GM12864 (cell line): ENCODE measurements around the gene VWC2L.

Source experiments
- DNase-seq: peaks from one replicate; pipeline ENCODE4 v3.0.0-alpha.2; 2011; ENCODE audit warnings: low read depth
- H3K4me3 ChIP-seq: 2 replicates; pipeline ENCODE4 v1.5.1; 2011; ENCODE audit warnings: mild to moderate bottlenecking, low read depth, low read length, control low read depth
- TF ChIP-seq, protein P1 (sequence below): IDR thresholded peaks from 2 replicates; pipeline ENCODE4 v1.5.1; 2011; ENCODE audit warnings: low read depth, mild to moderate bottlenecking, moderate library complexity, low read length, control low read depth, inconsistent platforms; ENCODE audit errors: missing control alignments

VWC2L gene

DNA sequence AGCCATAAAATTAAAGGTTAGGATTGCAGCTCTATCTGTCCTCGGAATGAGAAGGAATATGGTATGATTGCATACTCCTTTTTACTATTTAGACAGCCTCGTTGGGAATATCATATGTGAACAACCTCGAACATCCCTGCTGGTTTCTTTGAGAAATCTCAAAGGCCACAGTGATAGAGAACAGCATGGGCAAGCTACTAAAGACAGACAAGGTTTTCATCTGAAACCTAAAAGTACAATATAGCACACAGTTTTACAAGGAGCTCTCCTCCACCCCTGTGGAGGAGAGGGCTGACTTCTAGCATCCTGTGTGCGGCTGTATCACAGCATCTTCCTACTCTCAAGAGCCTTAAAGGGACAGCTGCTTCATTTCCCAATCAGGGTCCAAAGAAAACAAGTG is 104.3 kb downstream of the VWC2L start:
- H3K4me3 ChIP-seq: no peak overlapping the region
- no peak for DNase-seq
- TF ChIP-seq, protein P1, sequence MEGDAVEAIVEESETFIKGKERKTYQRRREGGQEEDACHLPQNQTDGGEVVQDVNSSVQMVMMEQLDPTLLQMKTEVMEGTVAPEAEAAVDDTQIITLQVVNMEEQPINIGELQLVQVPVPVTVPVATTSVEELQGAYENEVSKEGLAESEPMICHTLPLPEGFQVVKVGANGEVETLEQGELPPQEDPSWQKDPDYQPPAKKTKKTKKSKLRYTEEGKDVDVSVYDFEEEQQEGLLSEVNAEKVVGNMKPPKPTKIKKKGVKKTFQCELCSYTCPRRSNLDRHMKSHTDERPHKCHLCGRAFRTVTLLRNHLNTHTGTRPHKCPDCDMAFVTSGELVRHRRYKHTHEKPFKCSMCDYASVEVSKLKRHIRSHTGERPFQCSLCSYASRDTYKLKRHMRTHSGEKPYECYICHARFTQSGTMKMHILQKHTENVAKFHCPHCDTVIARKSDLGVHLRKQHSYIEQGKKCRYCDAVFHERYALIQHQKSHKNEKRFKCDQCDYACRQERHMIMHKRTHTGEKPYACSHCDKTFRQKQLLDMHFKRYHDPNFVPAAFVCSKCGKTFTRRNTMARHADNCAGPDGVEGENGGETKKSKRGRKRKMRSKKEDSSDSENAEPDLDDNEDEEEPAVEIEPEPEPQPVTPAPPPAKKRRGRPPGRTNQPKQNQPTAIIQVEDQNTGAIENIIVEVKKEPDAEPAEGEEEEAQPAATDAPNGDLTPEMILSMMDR: no peak

DNA sequence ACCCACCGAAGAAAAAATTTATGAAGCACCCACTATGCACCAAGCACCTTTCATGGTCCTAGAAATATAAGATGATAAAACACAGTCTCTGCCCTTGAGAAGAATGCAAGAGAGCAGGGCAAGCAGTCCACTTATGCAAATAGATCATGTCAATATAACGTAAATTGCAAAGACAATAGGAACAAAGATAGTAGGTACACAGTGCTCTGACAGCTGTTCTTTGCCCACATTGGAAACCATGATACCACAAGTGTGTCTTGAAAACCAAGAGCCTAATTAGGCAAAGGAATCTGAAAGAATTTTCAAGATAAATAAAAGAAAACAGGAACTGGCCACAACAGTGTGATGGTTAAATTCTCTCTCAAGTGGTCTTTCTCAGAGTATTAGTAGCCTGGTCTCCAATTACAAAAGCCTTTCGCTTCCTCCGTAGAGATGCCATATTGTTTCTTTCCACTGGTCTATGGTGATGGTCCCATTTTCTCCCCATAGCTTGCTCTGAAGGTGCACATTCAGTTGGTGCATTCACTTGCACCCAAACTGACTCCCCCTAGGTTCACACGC is 108.5 kb downstream of the VWC2L start:
- TF ChIP-seq, protein P1: no peak

DNA sequence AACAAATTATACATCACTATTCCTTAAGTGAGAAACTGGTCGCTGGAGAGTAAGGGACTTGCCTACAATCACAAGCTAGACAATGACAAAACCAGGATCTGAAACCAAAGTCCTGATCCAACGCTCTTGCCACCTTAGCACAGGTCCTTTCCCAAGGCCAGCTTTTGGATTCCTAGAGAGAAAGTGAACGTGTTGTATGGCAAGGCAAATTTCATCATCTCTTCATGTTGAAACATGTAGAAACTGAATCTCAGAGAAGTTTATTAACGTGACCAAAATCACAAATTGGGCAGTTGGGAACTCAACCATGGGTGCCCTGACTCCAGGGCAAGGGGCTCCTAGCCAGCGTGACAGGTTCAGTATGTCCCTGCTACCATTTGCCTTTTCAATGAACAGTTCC is 118.2 kb downstream of the VWC2L start:
- H3K4me3 ChIP-seq: no peak overlapping the region
- TF ChIP-seq, protein P1: no peak
- no peak for DNase-seq

More for the DNA sequence above, 108.5 kb downstream of the VWC2L start:
- DNase-seq: no peak
- no peak overlapping the region for H3K4me3 ChIP-seq

DNA sequence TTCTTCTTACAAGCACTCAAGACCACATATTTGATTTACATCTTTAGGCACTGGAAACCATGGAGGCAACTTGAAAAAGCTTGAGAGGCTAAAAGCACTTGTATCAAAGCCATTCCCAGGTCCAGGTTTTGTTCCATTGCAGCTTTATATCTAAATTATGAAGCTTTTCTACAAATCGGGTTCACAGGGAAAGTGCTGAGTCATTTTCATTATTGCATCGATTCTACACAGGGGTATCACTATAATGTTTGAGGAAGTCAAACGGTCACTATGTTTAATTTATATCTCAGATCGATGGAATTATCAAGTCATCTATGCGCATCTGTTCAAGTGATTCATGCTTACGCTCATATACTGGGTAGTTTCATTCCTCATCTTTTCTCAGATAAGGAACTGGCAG is 118.7 kb downstream of the VWC2L start:
- no peak overlapping the region for H3K4me3 ChIP-seq
- TF ChIP-seq, protein P1: no peak
- DNase-seq: no peak

DNA sequence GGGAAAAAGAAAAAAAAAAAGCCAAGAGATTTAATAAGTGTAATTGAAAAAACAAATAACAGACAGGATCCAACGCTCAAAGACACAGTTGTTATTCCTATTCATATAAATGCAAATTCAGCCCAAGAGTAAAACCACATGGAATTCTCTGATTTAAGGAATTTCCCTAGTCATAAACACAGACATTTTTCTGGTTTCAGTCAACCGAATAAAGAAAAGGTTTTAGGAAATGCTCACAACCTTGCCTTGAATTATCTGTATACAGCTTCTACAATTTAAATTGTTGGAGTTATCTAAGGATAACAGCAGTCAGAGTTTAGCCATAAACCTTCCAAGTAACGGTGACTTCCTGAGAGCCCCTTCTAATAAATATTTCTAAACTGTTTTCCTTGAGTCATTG is 122.7 kb downstream of the VWC2L start:
- H3K4me3 ChIP-seq: no peak overlapping the region
- TF ChIP-seq, protein P1: no peak
- DNase-seq: no peak

DNA sequence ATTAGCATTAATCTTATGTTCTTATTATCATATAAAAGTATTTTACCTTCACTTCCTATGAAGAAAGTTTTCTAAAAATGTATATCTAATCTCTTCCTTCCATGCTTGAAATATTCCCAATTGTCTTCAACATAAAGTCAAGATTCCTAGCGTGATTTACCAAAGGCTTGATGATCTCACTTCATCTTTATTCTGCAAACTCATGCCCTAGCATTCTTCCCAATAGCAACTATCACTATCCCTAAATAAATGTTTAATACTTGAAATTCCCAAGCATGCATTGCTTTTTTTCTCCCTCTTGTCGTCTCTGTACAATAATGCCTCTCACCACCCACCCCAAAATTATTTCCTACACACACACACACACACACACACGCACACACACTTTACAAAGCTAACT is 125.8 kb downstream of the VWC2L start:
- DNase-seq: no peak
- H3K4me3 ChIP-seq: no peak overlapping the region
- TF ChIP-seq, protein P1: no peak

DNA sequence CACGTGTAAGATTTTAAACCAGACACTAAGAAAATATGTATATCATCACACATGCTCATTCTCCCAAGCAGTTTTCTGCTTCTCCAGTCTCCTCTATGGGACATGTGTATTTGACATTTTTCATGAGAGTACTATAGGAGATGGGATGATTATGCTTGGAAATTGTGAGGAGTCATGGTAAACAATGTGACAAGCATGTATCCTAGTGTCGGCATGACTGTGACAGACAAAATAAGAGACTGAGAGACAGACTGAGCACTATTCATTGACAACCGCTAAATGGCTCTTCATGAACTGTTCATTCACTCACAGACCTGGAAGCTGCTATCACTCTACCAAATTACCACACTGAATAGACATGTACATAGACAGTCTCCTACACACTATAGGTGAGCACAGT is 127.1 kb downstream of the VWC2L start:
- H3K4me3 ChIP-seq: no peak overlapping the region
- DNase-seq: no peak
- TF ChIP-seq, protein P1: no peak
